Fibroblast of gingiva (primary cell): ENCODE measurements around the gene RPL12.
A peak's percentile ranks its signal among the peaks of the same experiment; 100 is the strongest.
"Not testable (repeated sequence)": the region's sequence is repeated elsewhere in the genome, so short reads cannot be mapped to it uniquely, and the experiment has no call there.

Source experiments
- DNase-seq: peaks from one replicate; pipeline ENCODE4 v3.0.0-alpha.2; 2011; ENCODE audit warnings: low read depth

Gene RPL12

GRCh38 chr9:127467621-127468020 lies 16.4 kb upstream of the RPL12 start:
- no peak for DNase-seq

GRCh38 chr9:127466407-127466917 lies 15.3 kb upstream of the RPL12 start:
- DNase-seq = not testable (repeated sequence)

- no peak for DNase-seq
These were observed 12.7 kb upstream of the RPL12 start for GRCh38 chr9:127463911-127464310.

- DNase-seq = no peak
These were observed 12.2 kb upstream of the RPL12 start for GRCh38 chr9:127463382-127463781.

GRCh38 chr9:127458921-127459320 lies 7.7 kb upstream of the RPL12 start:
- DNase-seq = no peak

- DNase-seq = no peak
These were observed 6.1 kb upstream of the RPL12 start for GRCh38 chr9:127457191-127457878.

GRCh38 chr9:127455324-127455992 lies 4.3 kb upstream of the RPL12 start:
- no peak for DNase-seq

GRCh38 chr9:127452691-127453090 lies 1.5 kb upstream of the RPL12 start:
- no peak for DNase-seq

GRCh38 chr9:127451858-127452656 lies 851 bp upstream of the RPL12 start:
- DNase-seq = no peak

GRCh38 chr9:127451608-127451857 lies 327 bp upstream of the RPL12 start:
- DNase-seq = no peak

GRCh38 chr9:127450243-127450760 lies 904 bp downstream of the RPL12 start:
- DNase-seq = peak; percentile 44

- no peak for DNase-seq
These were observed 1.8 kb downstream of the RPL12 start for GRCh38 chr9:127449332-127449966.

GRCh38 chr9:127448112-127448805 lies 2.9 kb downstream of the RPL12 start:
- DNase-seq = no peak

- DNase-seq = no peak
These were observed 3.6 kb downstream of the RPL12 start for GRCh38 chr9:127447416-127448111.

- no peak for DNase-seq
These were observed 4.3 kb downstream of the RPL12 start for GRCh38 chr9:127446713-127447415.

GRCh38 chr9:127445851-127446712 lies 5.1 kb downstream of the RPL12 start:
- DNase-seq = no peak

GRCh38 chr9:127444921-127445850 lies 6.0 kb downstream of the RPL12 start:
- peak; percentile 73 for DNase-seq

- no peak for DNase-seq
These were observed 6.8 kb downstream of the RPL12 start for GRCh38 chr9:127444283-127444920.
